GM18526 (cell line): Measurements from ENCODE around the gene SIX5.

Experiments
- POLR2A ChIP-seq: IDR thresholded peaks from 3 replicates; pipeline ENCODE4 v1.6.1; 2011; ENCODE audit not compliant: insufficient read length; ENCODE audit errors: extremely low read depth

The SIX5 gene

DNA sequence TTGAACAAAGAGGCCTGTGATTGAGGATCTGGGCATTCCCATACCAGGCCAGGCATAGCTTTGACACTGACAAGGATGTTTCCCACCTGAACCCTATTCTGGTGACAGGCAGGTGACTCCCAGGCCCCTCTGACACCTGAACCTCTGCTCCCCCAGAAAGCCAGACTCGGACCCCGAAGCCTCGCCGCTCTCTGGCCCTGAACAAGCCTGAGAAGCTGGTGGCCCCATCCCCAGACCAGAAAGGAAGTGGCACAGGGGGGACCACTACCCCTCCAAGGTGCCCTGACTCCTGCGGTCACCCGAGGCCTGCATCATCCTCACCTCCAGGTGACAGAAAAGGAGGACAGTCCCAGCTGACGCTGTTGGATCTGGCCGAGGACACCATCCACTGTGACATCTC lies 14.7 kb downstream of the SIX5 start:
- TF ChIP-seq POLR2A, result no peak

DNA sequence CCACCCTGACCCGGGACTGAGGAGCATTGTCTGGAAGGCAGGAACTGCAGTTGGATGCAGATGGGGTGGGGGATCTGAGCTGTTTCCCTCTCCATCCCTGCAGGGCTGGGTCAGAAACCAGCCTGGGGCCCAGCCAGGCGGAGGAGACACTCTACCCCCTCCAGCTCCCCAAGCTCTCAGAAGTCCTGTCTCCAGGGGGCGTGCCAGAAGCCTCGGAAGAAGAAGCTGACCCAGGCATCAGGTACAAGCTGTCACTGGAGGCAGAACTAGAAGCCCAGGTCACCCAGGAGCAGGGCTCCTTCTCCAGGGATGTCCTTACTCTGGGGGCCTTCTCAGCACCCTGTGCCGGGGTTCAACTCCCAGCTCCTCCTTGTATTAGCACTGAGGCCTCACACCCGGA lies 15.5 kb downstream of the SIX5 start:
- no peak for TF ChIP-seq POLR2A

DNA sequence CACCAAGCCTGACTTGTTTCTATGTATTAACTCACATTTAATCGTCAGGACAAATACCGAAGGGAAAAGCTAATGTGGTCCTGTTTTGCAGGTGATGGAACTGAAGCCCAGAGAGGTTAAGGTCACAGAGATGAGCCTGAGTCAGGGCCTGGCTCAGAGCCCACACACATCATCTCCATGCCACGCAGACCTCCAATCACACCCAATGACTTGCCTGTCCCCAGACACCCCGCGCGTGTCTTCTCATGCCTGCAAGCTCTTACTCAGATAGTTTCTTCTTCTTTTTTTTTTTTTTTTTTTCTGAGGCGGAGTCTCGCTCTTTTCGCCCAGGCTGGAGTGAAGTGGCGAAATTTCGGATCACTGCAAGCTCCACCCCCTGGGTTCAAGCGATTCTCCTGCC lies 16.4 kb downstream of the SIX5 start:
- TF ChIP-seq POLR2A, result no peak

DNA sequence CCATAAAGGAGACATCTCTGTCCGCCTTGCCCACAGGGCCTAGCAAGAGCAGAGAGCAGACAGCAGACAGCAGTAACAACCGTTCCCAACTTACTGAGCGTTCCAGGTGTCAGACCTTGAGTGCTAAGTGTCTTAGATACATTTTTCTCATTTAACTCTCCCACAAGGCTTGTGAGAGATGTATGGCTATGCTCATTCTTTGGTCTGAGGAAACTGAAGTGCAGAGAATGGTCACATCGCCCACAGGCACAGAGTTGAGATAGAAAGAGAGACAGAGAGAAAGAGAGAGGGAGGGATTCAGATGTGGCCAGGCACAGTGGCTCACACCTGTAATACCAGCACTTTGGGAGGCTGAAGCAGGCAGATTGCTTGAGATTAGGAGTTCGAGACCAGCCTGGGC lies 21.5 kb downstream of the SIX5 start:
- no peak for TF ChIP-seq POLR2A

DNA sequence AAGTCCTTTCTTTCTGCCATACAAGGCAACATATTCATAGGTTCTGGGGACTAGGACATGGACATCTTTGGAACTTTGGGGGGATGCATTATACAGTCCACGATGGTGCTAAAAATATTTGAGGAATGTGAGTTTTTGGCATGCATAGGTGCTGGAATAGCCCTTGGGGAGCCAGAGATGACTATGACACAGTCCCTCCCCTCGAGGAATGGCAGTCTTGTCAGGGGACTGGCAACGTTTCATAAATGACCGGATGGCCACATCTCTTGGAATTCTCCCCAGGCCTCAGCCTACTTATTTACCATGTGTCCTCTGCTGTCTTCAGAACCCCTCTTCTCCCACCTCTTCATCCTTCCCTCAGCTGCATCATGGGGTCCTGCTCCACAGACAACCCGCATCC lies 22.2 kb downstream of the SIX5 start:
- no peak for TF ChIP-seq POLR2A

DNA sequence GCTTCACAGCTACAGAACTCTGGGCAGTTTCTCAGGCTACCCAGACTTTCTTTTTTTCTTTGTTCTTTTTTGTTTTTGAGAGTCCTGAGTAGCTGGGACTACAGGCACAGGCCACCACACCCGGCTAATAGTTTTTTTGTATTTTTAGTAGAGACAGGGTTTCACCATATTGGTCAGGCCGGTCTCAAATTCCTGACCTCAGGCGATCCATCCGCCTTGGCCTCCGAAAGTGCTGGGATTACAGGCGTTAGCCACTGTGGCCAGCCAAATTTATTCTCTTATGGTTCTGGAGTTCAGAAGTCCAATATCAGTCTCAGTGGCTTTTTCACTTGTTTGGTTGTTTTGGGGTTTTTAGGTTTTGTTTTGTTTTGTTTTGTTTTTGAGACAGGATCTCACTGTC lies 23.4 kb downstream of the SIX5 start:
- TF ChIP-seq POLR2A, result no peak

DNA sequence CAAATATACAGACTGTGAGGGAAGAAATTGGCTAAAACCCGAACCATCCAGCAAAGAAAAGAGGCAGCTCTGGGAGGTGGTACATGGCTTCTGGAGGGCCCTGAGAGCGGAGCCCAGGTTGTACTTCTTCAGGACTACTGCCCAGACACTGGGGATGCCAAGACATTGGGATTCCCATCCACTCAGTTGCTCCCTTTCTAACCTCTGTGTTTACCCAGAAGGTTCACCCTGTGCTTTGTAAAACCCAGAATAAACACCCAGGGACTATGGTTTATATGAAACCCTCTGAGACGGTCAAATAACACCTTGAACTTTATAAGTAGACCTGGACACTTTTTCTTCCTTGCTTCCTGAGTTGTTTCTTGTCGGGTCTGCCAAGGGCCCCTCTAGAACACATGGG lies 26.1 kb downstream of the SIX5 start:
- no peak for TF ChIP-seq POLR2A

DNA sequence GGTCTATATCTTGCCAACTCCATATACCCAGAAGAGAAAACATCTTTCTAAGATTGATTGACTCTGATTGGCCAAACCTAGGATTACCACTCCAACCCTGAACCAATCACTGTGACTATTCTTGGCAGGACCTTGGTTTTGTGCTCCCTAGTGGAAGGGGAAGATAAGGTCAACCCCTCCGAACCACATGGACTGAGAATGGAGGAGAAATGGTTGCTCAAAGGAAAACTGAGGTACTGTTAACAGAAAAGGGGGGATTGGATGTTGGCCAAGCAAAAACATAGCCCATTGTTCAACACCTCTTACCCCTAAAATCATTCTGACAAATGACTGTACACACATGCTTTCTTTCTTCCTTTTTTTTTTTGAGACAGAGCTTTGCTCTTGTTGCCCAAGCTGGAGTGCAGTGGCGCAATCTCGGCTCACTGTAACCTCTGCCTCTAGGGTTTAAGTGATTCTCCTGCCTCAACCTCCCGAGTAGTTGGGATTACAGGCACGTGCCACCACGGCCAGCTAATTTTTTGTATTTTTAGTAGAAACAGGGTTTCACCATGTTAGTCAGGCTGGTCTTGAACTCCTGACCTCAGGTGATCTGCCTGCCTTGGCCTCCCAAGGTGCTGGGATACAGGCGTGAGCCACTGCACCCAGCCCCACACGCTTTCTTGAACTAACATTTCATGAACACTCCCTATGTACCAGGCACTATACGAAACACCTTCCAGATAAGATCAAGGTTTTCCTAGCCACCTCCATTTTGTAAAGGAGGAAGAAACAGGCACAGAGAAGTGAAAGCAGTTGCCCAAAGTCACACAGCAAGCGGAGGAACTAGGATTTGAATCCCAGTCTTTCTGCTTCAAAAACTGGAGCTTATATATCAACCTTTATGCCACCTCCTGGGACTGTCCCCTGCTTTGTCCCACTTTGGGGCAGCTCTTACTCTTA lies 29.3 kb downstream of the SIX5 start:
- no peak for TF ChIP-seq POLR2A

DNA sequence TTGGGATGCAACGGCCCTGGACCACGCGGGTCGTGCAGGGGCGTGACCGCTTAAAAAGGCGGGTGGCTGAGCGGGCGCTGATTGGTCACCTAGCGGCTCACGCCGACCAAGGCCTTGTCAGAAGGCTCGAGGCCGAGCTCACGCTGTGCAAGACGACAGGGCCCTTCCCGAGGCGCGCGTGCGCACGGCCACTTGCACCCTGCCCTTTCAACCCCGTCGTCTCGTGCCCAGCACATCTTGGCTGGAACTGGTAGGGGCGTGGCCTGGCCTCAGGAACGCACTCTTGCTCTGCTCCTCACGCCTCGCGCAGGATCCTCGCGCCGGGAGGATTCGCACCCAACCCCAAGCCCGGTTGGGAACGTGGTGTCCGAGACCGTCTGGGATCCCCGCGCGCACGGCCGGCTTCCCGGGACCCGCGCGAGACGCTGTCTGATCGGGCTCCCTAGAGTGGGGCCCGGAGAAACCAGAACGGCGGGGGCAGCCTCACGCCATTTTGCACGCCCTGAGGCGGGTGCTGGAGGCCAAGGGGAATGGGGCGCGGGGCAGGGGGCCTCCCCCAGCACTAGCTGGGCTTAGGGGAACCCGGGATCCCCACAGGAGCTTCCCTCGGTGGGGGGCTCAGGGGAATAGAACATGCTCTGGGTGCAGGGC lies 35.8 kb downstream of the SIX5 start, which contains the start of gene MEIOSIN:
Gene MEIOSIN, plus strand, starts transcription at position 280 of the 651 bp plus-strand sequence. CDS start 1,938 bp downstream, outside the sequence.
- TF ChIP-seq POLR2A, result no peak

DNA sequence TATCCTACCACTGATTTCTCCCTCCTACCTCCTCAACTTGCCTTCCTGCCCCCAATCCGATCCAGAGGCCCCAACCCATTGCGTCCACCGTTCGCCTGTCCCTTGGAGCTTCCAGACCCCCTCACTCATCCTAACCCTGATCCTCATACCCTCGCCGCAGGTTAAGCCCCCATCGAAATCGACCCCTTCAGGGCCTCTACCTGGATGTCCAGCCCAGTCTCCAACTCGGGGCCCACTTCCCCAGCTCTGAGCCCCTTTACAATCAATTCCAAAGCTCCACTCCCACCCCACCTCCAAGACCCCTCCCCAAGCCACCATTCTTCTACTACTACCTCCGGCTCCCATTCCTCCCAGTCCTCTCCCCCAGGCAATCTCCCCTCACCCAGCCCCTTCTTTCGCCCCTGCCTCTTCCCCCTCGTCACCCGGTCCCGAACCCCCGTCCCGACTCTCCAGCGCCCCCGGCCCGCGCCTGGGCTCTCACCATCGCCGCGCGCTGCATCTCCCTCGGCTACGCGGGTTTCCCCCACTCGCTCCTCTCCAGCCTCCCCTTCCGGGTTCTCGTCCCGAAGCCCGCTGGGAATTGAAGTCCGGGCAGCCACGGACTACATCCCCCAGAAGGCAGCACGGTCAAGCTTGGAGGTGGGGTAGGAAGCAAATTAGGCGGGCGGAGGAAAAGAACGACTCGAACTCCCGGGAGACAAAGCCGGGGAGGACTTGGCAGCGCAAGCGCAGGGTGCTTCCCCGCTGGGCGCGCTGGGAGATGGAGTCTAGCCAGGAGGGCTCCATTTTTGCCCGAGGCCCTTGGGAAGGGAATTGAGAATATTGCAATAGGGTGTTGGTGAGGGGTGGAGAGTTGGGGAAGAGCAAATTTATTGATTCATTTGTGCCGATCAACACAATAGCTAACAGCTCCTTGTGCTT lies 38.4 kb downstream of the SIX5 start, which contains the start of gene FBXO46:
Gene FBXO46, minus strand, starts transcription at position 529 of the 921 bp plus-strand sequence. CDS start 17,401 bp downstream, outside the sequence.
- TF ChIP-seq POLR2A, result peak; percentile 79

DNA sequence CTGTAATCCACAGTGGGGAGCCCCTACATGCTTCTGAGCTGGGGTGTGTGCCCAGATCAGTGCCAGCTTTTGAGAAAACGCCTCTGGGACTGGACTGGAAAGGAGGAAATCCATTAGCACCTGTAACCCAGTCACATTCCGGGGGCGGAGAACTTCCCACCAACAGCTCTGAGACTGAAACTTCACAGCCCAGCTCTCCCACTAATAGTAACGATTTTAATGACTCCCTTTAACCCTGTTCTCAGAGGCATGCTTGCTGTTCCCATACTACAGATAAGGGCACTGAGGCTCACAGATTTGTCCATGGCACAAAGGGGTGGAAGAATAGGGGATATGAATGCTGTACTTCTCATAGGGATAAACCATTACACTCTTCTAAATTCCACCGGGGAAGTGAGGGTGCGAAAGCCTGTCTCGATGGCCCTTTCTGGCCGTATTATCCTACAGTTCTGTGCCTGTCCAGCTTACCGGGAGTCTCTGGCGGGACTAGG lies 39.2 kb downstream of the SIX5 start:
- TF ChIP-seq POLR2A, result no peak

DNA sequence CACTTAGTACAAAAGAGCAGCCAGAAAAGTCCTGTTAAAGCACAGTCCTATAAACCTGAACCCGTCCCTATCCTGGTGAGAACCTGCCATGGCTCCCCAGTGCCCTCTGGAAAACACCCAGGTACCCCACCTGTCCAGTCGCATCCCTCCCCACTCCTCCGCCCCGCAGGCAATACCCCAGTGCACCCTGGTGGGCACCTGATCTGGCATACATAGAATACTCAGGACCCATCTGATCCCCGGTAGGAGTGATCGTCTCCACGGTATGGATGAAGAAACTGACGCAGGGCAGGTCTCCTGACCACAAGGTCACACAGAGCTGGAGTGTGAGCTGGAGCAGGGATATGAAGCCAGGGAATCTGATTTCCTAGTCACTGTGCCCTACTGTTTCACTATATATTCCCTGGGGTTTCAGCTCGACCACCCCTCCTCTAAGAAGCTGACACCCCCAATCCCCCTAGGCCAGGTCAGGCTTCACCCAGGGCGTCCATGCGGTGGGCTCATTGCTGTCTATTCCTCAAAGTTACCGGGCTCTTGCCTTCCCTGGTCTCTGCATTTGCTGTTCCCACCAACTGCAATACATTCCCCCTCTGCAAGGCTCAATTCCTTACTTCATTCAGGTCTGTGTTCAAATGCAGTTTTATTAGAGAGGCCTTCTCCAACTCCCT lies 50.9 kb downstream of the SIX5 start:
- TF ChIP-seq POLR2A, result no peak

DNA sequence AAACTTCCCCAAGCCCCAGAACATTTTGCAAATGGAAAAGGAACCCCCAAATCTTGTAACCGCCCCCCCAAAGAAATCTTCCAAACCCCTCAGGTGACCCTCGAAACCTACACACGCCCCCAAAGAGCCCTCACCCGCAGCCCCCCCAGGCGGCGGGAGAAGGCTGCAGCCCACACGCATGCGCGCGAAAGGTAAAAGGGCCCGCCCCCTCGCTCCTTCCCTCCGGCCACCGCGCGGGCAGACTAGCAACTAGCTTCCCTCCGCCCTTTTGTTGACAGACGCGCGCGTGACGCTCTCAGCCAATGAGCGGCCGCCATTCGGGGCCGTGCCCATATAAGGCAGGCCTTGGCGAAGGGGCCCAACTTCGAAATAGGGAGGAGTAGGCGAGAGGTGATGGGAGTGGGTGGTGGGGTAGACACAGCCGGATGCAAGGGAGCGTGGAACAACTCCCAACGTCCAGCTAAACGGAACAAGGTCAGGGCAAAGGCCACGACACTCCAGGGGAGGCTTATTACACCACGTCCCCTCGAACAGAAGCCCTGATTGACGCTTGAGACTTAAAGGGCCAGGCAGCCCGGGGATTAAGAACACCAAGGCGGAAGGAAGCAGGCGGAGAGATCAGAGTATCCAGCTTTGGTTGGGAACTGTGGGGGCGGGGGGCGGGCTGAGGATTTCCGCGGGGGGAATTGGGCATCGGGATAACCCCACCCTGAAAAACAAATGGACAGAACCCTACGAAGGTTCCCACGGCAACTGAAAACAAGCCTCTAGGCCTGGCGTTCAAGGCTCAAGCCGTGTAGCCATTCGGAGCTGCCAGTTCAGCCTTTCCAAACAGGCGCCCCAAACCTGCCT lies 51.7 kb downstream of the SIX5 start:
- peak; percentile 35 for TF ChIP-seq POLR2A
